HepG2 (cell line): ENCODE measurements around the gene ACSM5. TPM values are rescaled to one million over a fixed set of nuclear protein-coding genes. Genes with fewer than 3 reads are reported as not detected.
A peak's percentile ranks its signal among the peaks of the same experiment; 100 is the strongest.

Experiments
- AHR ChIP-seq: IDR thresholded peaks from 2 replicates; pipeline ENCODE4 v1.6.1; 2018; ENCODE audit warnings: missing genetic modification reagents, missing compliant biosample characterization
- CHCHD3 ChIP-seq: sonication (generic); formaldehyde crosslinking; IDR thresholded peaks from 2 replicates; pipeline ENCODE4 v1.8.0; 2022; ENCODE audit warnings: mild to moderate bottlenecking, missing genetic modification reagents, moderate library complexity
- ESRRA ChIP-seq: sonication (generic); formaldehyde crosslinking; IDR thresholded peaks from 2 replicates; pipeline ENCODE4 v1.5.1; 2020; ENCODE audit warnings: mild to moderate bottlenecking, low read depth, missing genetic modification reagents
- EZH2 ChIP-seq: conservative IDR thresholded peaks from 2 replicates; pipeline ENCODE4 v1.6.1; 2012; ENCODE audit warnings: mild to moderate bottlenecking, low read depth, low read length, moderate library complexity
- HCFC1 ChIP-seq: fragments of 150-350 bp; IDR thresholded peaks from 2 replicates; pipeline ENCODE4 v1.6.1; 2014; ENCODE audit warnings: low read depth, low read length
- HOXA3 ChIP-seq: sonication (generic); formaldehyde crosslinking; IDR thresholded peaks from 2 replicates; pipeline ENCODE4 v1.5.0; 2020; ENCODE audit warnings: missing genetic modification reagents
- MAZ ChIP-seq, 2 experiments: sonication (generic) in 1 of 2; formaldehyde crosslinking in 1 of 2; IDR thresholded peaks; 2 replicates each; pipeline versions ENCODE4 v1.5.0 to v1.6.1; 2012 to 2020; ENCODE audit warnings: low read depth in 2 of 2, mild to moderate bottlenecking in 2 of 2, borderline replicate concordance in 1 of 2, improper control_type of control experiment in 1 of 2, low read length in 1 of 2, missing genetic modification reagents in 1 of 2, moderate library complexity in 1 of 2
- MEIS1 ChIP-seq: sonication (generic); formaldehyde crosslinking; IDR thresholded peaks from 2 replicates; pipeline ENCODE4 v1.9.0; 2021; ENCODE audit warnings: mild to moderate bottlenecking, missing genetic modification reagents, moderate library complexity, borderline replicate concordance
- MTF1 ChIP-seq: sonication (generic); formaldehyde crosslinking; IDR thresholded peaks from 2 replicates; pipeline ENCODE4 v1.5.0; 2020; ENCODE audit warnings: missing genetic modification reagents
- NFE2L2 ChIP-seq: fragments of 150-350 bp; IDR thresholded peaks from 2 replicates; pipeline ENCODE4 v1.6.1; 2014; ENCODE audit warnings: low read length
- NFIC ChIP-seq: IDR thresholded peaks from 2 replicates; pipeline ENCODE4 v1.6.1; 2012; ENCODE audit warnings: mild to moderate bottlenecking, low read length, inconsistent platforms
- PREB ChIP-seq: sonication (generic); formaldehyde crosslinking; IDR thresholded peaks from 2 replicates; pipeline ENCODE4 v1.4.0; 2020; ENCODE audit warnings: missing genetic modification reagents
- SAFB2 ChIP-seq: sonication (generic); formaldehyde crosslinking; IDR thresholded peaks from 2 replicates; pipeline ENCODE4 v1.5.1; 2020; ENCODE audit warnings: missing genetic modification reagents, low read depth, mild to moderate bottlenecking, borderline replicate concordance
- SRSF9 ChIP-seq: fragments of 200-400 bp; formaldehyde crosslinking; IDR thresholded peaks from 2 replicates; pipeline ENCODE4 v1.6.1; 2018; ENCODE audit warnings: borderline replicate concordance, mild to moderate bottlenecking, low read depth, low read length; ENCODE audit not compliant: insufficient read depth, poor library complexity, severe bottlenecking
- TAF15 ChIP-seq: fragments of 200-400 bp; formaldehyde crosslinking; IDR thresholded peaks from one replicate; pipeline ENCODE4 v1.6.1; 2018; ENCODE audit warnings: mild to moderate bottlenecking, low read depth, low read length; ENCODE audit not compliant: poor library complexity, severe bottlenecking
- WIZ ChIP-seq: sonication (generic); formaldehyde crosslinking; IDR thresholded peaks from 2 replicates; pipeline ENCODE4 v1.5.1; 2020; ENCODE audit warnings: mild to moderate bottlenecking, missing genetic modification reagents
- ZNF136 ChIP-seq: sonication (generic); formaldehyde crosslinking; IDR thresholded peaks from 2 replicates; pipeline ENCODE4 v1.8.1; 2022; ENCODE audit warnings: low read depth, mild to moderate bottlenecking, moderate library complexity, missing genetic modification reagents
- ZNF160 ChIP-seq: sonication (generic); formaldehyde crosslinking; IDR thresholded peaks from 2 replicates; pipeline ENCODE4 v1.8.0; 2022; ENCODE audit warnings: mild to moderate bottlenecking, inconsistent platforms, missing genetic modification reagents
- ZNF441 ChIP-seq: sonication (generic); formaldehyde crosslinking; IDR thresholded peaks from 2 replicates; pipeline ENCODE4 v1.7.0; 2021; ENCODE audit warnings: missing genetic modification reagents, borderline replicate concordance
- ZNF781 ChIP-seq: sonication (generic); formaldehyde crosslinking; IDR thresholded peaks from 2 replicates; pipeline ENCODE4 v1.5.1; 2020; ENCODE audit warnings: borderline replicate concordance, mild to moderate bottlenecking, missing genetic modification reagents; ENCODE audit errors: not compliant biosample characterization
- polyA plus RNA-seq, 8 experiments: library from polyadenylated mRNA; depleted of rRNA in 3 of 8; stranded (reverse) in 7 of 8; unstranded in 1 of 8; fragments of >200 nt; fragmentation: Illumina TruSeq in 4 of 8; extraction: Trizol in 4 of 8; gene quantifications; 2 replicates each; pipeline versions ENCODE4 v1.2.1 to v1.2.3, GENCODE V29; 2011 to 2016; ENCODE audit warnings: low read depth in 4 of 8, missing spikeins in 1 of 8, mixed read lengths in 1 of 8; ENCODE audit not compliant: insufficient read depth in 1 of 8
- total RNA-seq, 5 experiments: library from RNA; depleted of rRNA; stranded (reverse); fragments of >200 nt; fragmentation: Illumina TruSeq; extraction: Trizol; gene quantifications; 2 replicates each; pipeline ENCODE4 v1.2.3, GENCODE V29; 2016; ENCODE audit warnings: low read depth in 1 of 5
- TF ChIP-seq, protein P1 (sequence below): sonication (generic); formaldehyde crosslinking; IDR thresholded peaks from 2 replicates; pipeline ENCODE4 v1.5.0; 2020; ENCODE audit warnings: mild to moderate bottlenecking, missing genetic modification reagents
- TF ChIP-seq, protein P2 (sequence below): sonication (generic); formaldehyde crosslinking; IDR thresholded peaks from 2 replicates; pipeline ENCODE4 v1.8.0; 2022; ENCODE audit warnings: mild to moderate bottlenecking, missing genetic modification reagents, moderate library complexity
- TF ChIP-seq, protein P3 (sequence below): sonication (generic); formaldehyde crosslinking; IDR thresholded peaks from 2 replicates; pipeline ENCODE4 v1.4.0; 2020; ENCODE audit warnings: missing genetic modification reagents

ACSM5 gene
- total and polyA plus RNA-seq, 2 of the 13 experiments (the other 11 are each of a cell fraction or from before 2014, with no cell fraction given) = 9.1 to 15.0 TPM

- TF ChIP-seq ZNF136 (CRISPR knock-in tag) = peak; percentile 76; the same call in 1 of the 2 replicates
- TF ChIP-seq ESRRA (CRISPR knock-in tag) = peak; percentile 87
- TF ChIP-seq CHCHD3 = no peak
- no peak for TF ChIP-seq SRSF9
- TF ChIP-seq, protein P1, sequence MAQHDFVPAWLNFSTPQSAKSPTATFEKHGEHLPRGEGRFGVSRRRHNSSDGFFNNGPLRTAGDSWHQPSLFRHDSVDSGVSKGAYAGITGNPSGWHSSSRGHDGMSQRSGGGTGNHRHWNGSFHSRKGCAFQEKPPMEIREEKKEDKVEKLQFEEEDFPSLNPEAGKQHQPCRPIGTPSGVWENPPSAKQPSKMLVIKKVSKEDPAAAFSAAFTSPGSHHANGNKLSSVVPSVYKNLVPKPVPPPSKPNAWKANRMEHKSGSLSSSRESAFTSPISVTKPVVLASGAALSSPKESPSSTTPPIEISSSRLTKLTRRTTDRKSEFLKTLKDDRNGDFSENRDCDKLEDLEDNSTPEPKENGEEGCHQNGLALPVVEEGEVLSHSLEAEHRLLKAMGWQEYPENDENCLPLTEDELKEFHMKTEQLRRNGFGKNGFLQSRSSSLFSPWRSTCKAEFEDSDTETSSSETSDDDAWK = no peak
- peak; percentile 31; the same call in 1 of the 2 replicates for TF ChIP-seq NFIC
- TF ChIP-seq ZNF441 (CRISPR knock-in tag) = no peak
- TF ChIP-seq HCFC1 = no peak
- TF ChIP-seq PREB (CRISPR knock-in tag) = no peak
- TF ChIP-seq SAFB2 = no peak
- peak; percentile 86 for TF ChIP-seq HOXA3
- no peak for TF ChIP-seq TAF15
- TF ChIP-seq MTF1 (CRISPR knock-in tag) = no peak
- TF ChIP-seq ZNF781 (CRISPR knock-in tag) = peak; percentile 90
- no peak for TF ChIP-seq MAZ (IDR thresholded peaks at IDR 0.05; ENCODE audit: borderline replicate concordance, low read depth, low read length)
- 0 out of 2 replicates have a peak, but pooled peaks have one; percentile 55 for TF ChIP-seq MAZ (CRISPR knock-in tag; IDR thresholded peaks at IDR 0.05; ENCODE audit: low read depth)
- TF ChIP-seq AHR (CRISPR knock-in tag) = no peak
- TF ChIP-seq, protein P2, sequence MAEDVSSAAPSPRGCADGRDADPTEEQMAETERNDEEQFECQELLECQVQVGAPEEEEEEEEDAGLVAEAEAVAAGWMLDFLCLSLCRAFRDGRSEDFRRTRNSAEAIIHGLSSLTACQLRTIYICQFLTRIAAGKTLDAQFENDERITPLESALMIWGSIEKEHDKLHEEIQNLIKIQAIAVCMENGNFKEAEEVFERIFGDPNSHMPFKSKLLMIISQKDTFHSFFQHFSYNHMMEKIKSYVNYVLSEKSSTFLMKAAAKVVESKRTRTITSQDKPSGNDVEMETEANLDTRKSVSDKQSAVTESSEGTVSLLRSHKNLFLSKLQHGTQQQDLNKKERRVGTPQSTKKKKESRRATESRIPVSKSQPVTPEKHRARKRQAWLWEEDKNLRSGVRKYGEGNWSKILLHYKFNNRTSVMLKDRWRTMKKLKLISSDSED (CRISPR knock-in tag) = no peak
- peak; percentile 97 for TF ChIP-seq MEIS1 (CRISPR knock-in tag)
- TF ChIP-seq NFE2L2 = no peak
- no peak; the same call in 1 of the 2 replicates for TF ChIP-seq WIZ (CRISPR knock-in tag)
- TF ChIP-seq, protein P3, sequence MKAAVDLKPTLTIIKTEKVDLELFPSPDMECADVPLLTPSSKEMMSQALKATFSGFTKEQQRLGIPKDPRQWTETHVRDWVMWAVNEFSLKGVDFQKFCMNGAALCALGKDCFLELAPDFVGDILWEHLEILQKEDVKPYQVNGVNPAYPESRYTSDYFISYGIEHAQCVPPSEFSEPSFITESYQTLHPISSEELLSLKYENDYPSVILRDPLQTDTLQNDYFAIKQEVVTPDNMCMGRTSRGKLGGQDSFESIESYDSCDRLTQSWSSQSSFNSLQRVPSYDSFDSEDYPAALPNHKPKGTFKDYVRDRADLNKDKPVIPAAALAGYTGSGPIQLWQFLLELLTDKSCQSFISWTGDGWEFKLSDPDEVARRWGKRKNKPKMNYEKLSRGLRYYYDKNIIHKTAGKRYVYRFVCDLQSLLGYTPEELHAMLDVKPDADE (CRISPR knock-in tag) = no peak
- TF ChIP-seq EZH2 = no peak
- no peak for TF ChIP-seq ZNF160
Measured at GRCh38 chr16:20424129-20424866, 15.0 kb downstream of the ACSM5 start (continued).
